IMR-90 (cell line): Measurements from ENCODE around the gene PCBD1.

ENCODE experiments used
- CTCF ChIP-seq: conservative IDR thresholded peaks from 2 replicates; pipeline ENCODE4 v1.5.1; 2012; ENCODE audit warnings: mild to moderate bottlenecking, low read depth, low read length, improper control_type of control experiment
- MAZ ChIP-seq: IDR thresholded peaks from 2 replicates; pipeline ENCODE4 v1.6.1; 2012; ENCODE audit warnings: low read depth, mild to moderate bottlenecking, low read length, improper control_type of control experiment, moderate library complexity, borderline replicate concordance
- POLR2A ChIP-seq: IDR thresholded peaks from 2 replicates; pipeline ENCODE4 v1.6.1; 2012; ENCODE audit warnings: mild to moderate bottlenecking, low read depth, low read length

- TF ChIP-seq POLR2A = no peak
- no peak for TF ChIP-seq CTCF
- TF ChIP-seq MAZ = no peak
Measured at GRCh38 chr10:70838270-70838805, 50.0 kb downstream of the PCBD1 start.
